ENCODE data around the gene DNAJC7.

The DNAJC7 gene

DNA sequence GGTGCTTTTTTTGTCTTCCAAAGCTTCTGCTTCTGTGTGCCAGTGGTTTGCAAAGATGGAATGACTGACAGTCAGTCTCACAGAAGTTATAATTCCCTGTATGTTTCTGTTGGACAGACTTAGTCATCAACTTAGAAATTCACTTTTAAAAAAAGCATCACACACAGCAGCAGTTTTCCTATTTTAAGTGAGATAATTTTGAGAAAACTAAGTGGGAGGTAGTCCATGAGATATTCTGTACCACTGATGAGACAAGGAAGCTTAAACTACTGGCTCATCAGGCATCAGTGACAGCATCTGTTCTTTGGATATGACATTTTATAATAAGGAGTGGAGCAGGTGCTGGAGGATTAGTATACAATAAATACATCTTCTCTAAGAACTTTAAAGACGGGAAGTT, 30.6 kb downstream of the DNAJC7 start:
- no peaks in the 10 kb centered on the region for H3K9me3 ChIP-seq (ENCODE audit: severe bottlenecking)
- DNase-seq: no peak
- H3K36me3 ChIP-seq: peaks cover 93% of the 10 kb centered on the region
- peak overlapping the region; percentile 49; the same call in 1 of the 2 replicates for H3K27ac ChIP-seq
- TF ChIP-seq, protein P1, sequence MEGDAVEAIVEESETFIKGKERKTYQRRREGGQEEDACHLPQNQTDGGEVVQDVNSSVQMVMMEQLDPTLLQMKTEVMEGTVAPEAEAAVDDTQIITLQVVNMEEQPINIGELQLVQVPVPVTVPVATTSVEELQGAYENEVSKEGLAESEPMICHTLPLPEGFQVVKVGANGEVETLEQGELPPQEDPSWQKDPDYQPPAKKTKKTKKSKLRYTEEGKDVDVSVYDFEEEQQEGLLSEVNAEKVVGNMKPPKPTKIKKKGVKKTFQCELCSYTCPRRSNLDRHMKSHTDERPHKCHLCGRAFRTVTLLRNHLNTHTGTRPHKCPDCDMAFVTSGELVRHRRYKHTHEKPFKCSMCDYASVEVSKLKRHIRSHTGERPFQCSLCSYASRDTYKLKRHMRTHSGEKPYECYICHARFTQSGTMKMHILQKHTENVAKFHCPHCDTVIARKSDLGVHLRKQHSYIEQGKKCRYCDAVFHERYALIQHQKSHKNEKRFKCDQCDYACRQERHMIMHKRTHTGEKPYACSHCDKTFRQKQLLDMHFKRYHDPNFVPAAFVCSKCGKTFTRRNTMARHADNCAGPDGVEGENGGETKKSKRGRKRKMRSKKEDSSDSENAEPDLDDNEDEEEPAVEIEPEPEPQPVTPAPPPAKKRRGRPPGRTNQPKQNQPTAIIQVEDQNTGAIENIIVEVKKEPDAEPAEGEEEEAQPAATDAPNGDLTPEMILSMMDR (IDR thresholded peaks at IDR 0.05; ENCODE audit: low read depth, low read length): no peak
- no peak overlapping the region for H3K4me3 ChIP-seq (ENCODE audit: low read depth, low read length)
- H3K27me3 ChIP-seq (ENCODE audit: insufficient read depth, low read depth, severe bottlenecking): no peaks in the 10 kb centered on the region

DNA sequence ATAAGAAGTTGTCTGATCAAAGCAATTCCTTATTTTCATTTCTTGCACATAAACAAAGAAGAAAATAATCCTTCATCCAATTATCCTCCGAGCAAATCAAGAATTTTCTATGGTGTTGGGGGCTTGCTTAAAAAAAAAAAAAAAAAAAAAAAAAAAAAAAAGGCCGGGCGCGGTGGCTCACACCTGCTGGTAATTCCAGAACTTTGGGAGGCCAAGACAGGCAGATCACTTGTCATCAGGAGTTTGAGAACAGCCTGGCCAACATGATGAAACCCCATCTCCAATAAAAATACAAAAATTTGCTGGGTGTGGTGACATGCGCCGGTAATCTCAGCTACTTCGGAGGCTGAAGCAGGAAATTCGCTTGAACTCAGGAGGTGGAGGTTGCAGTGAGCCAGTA, 31.3 kb downstream of the DNAJC7 start:
- Histone ChIP-seq H3K4me3 (ENCODE audit: low read depth, low read length) (no peak overlapping the region), H3K27me3 (ENCODE audit: insufficient read depth, low read depth, severe bottlenecking) (no peaks in the 10 kb centered on the region), H3K9me3 (ENCODE audit: severe bottlenecking) (no peaks in the 10 kb centered on the region), H3K27ac (no peak overlapping the region), H3K36me3 (peaks cover 93% of the 10 kb centered on the region)
- TF ChIP-seq, protein P1 (IDR thresholded peaks at IDR 0.05; ENCODE audit: low read depth, low read length): no peak
- DNase-seq: no peak

DNA sequence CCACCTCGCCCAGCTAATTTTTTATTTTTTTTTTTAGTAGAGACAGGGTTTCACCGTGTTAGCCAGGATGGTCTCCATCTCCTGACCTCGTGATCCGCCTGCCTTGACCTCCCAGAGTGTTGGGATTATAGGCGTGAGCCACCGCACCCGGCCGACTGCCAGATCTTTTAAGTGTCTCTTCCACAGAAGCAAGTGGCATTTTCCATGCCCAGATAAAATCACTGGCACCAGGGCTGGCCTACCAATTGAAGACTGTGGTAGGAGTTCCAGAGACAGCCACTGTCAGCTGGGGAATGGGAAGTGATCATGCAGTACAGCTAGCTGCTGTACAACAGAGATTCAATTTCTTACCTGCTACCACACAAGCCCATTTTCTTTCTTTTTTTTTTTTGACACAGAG, 32.8 kb downstream of the DNAJC7 start:
- H3K27ac ChIP-seq: peak overlapping the region; percentile 66

DNA sequence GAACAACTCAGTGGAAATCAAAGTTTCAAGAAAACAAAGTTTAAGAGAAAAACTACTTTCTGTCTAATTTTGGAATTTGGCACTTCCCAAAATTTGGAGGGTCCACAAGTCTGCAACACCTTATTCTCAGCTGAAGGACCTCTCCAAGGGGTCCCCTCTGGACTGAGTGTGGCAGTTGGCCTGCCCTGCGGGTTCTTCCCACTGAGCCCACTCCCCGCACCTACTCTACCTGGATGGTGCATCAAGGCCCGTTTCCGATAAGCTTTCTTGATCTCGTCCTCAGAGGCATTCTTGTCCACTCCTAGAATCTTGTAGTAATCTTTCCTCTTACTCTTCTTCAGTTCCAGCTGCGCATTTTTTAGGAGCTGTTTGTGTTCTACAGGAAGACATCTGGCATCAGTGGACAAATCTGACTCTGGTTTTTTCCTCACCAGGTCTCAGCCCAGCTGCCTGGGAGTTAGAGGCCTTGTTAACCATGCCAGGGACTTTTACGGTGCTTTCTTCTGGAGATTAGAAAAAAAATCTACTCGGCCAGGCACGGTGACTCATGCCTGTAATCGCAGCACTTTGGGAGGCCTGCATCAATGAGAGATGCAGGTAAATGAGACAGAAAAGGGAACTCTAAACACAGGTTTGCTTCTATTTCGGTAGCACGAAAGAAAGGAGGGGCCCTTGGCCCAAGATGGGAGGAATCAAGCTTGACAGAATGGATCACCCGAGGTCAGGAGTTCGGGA, 35.0 kb downstream of the DNAJC7 start:
- H3K36me3 ChIP-seq: peaks cover 93% of the 10 kb centered on the region
- H3K4me3 ChIP-seq (ENCODE audit: low read depth, low read length): no peak overlapping the region
- H3K9me3 ChIP-seq (ENCODE audit: severe bottlenecking): no peaks in the 10 kb centered on the region
- H3K27me3 ChIP-seq (ENCODE audit: insufficient read depth, low read depth, severe bottlenecking): no peaks in the 10 kb centered on the region
- DNase-seq: no peak
- no peak overlapping the region for H3K27ac ChIP-seq
- TF ChIP-seq, protein P1 (IDR thresholded peaks at IDR 0.05; ENCODE audit: low read depth, low read length): no peak

More for the DNA sequence above, 32.8 kb downstream of the DNAJC7 start:
- Histone ChIP-seq H3K27me3 (ENCODE audit: insufficient read depth, low read depth, severe bottlenecking) (no peaks in the 10 kb centered on the region), H3K4me3 (ENCODE audit: low read depth, low read length) (no peak overlapping the region), H3K36me3 (peaks cover 93% of the 10 kb centered on the region), H3K9me3 (ENCODE audit: severe bottlenecking) (no peaks in the 10 kb centered on the region)
- TF ChIP-seq, protein P1 (IDR thresholded peaks at IDR 0.05; ENCODE audit: low read depth, low read length): no peak
- peak; percentile 34 for DNase-seq

DNA sequence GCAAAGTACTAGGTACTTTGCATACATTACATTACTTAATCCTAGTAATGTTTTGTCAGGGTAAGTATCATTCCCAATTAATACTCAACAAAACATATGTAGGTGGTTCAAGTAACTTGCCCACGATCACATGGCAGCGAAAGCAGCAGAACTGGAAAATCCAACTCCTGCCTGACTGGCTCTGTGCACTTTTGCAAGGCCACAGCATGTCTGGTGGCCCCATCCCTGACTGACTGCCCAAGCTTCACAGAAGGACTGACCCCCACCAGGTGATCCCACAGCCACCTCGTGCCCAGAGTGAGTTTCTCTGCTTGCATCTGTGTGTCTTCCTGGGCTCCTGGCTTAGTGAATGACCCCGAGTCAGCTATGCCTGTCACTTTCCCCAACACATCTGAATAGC, 39.2 kb downstream of the DNAJC7 start:
- Histone ChIP-seq H3K27me3 (ENCODE audit: insufficient read depth, low read depth, severe bottlenecking) (no peaks in the 10 kb centered on the region), H3K36me3 (peaks cover 100% of the 10 kb centered on the region), H3K27ac (no peak overlapping the region), H3K4me3 (ENCODE audit: low read depth, low read length) (no peak overlapping the region), H3K9me3 (ENCODE audit: severe bottlenecking) (no peaks in the 10 kb centered on the region)
- no peak for DNase-seq
- TF ChIP-seq, protein P1 (IDR thresholded peaks at IDR 0.05; ENCODE audit: low read depth, low read length): no peak

Measured in WERI-Rb-1 (cell line).